ENCODE measurements around the gene HAGH.

Gene HAGH

DNA sequence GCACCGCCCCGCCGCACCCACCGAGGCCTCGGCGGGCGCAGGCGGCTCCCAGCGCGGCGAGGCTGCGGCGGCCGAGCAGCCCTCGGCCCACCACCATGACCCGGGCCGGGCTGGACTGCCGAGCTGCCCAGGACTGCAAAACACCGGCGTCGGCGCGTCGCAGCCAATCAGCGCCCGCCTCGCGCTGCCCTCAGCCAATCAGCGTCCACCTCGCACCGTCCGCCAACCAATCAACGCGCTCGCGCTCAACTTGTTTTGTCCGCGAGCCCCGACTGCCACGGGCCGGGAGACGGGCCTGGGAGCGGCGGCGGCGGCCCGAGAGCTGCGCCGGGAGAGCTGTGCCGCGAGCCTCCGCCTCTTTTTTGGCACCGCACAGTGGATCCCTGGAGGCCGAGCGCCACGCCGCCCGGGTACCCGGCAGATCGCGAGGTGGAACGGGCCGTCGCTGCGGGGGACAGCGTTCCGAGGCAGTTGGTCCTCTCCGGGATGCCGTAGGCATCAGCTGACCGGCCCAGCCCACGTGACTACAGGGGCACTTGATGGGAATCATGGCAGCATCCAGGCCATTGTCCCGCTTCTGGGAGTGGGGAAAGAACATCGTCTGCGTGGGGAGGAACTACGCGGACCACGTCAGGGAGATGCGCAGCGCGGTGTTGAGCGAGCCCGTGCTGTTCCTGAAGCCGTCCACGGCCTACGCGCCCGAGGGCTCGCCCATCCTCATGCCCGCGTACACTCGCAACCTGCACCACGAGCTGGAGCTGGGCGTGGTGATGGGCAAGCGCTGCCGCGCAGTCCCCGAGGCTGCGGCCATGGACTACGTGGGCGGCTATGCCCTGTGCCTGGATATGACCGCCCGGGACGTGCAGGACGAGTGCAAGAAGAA, at the start of gene HAGH, which contains the start of gene FAHD1 (continued):
- TF ChIP-seq, protein P1, sequence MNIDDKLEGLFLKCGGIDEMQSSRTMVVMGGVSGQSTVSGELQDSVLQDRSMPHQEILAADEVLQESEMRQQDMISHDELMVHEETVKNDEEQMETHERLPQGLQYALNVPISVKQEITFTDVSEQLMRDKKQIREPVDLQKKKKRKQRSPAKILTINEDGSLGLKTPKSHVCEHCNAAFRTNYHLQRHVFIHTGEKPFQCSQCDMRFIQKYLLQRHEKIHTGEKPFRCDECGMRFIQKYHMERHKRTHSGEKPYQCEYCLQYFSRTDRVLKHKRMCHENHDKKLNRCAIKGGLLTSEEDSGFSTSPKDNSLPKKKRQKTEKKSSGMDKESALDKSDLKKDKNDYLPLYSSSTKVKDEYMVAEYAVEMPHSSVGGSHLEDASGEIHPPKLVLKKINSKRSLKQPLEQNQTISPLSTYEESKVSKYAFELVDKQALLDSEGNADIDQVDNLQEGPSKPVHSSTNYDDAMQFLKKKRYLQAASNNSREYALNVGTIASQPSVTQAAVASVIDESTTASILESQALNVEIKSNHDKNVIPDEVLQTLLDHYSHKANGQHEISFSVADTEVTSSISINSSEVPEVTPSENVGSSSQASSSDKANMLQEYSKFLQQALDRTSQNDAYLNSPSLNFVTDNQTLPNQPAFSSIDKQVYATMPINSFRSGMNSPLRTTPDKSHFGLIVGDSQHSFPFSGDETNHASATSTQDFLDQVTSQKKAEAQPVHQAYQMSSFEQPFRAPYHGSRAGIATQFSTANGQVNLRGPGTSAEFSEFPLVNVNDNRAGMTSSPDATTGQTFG (tag by site-specific recombination; IDR thresholded peaks at IDR 0.05; ENCODE audit: borderline replicate concordance): no peak
- TF ChIP-seq ZNF670 (tag by site-specific recombination; IDR thresholded peaks at IDR 0.05; ENCODE audit: low read depth) (0 out of 2 replicates have a peak, but pooled peaks have one; percentile 27), HOXD13 (CRISPR knock-in tag; IDR thresholded peaks at IDR 0.05; ENCODE audit: borderline replicate concordance) (peak; percentile 71; the same call in 1 of the 2 replicates), ZNF10 (tag by site-specific recombination; IDR thresholded peaks at IDR 0.05) (peak; percentile 73; the same call in 1 of the 2 replicates), ZNF274 (IDR thresholded peaks at IDR 0.05; ENCODE audit: low read length) (no peak), ZNF274 (tag by site-specific recombination; IDR thresholded peaks at IDR 0.05; ENCODE audit: borderline replicate concordance) (no peak), ZNF114 (tag by site-specific recombination; IDR thresholded peaks at IDR 0.05) (no peak), ZNF157 (tag by site-specific recombination; IDR thresholded peaks at IDR 0.05) (no peak), ZNF112 (tag by site-specific recombination; IDR thresholded peaks at IDR 0.05) (no peak), ZNF830 (tag by site-specific recombination; IDR thresholded peaks at IDR 0.05; ENCODE audit: low read depth) (no peak), ZBTB1 (tag by site-specific recombination; IDR thresholded peaks at IDR 0.05) (peak; percentile 71), ZNF777 (tag by site-specific recombination; IDR thresholded peaks at IDR 0.05; ENCODE audit: borderline replicate concordance) (peak; percentile 98), ZNF571 (tag by site-specific recombination; IDR thresholded peaks at IDR 0.05) (no peak), ZBTB8A (tag by site-specific recombination; IDR thresholded peaks at IDR 0.05) (peak; percentile 82), ZNF169 (tag by site-specific recombination; IDR thresholded peaks at IDR 0.05) (no peak; the same call in 1 of the 2 replicates), EGR2 (tag by site-specific recombination; IDR thresholded peaks at IDR 0.05; ENCODE audit: low read depth) (peak; percentile 73), ZNF558 (tag by site-specific recombination; IDR thresholded peaks at IDR 0.05) (no peak), GFI1B (tag by site-specific recombination; IDR thresholded peaks at IDR 0.05) (peak; percentile 68; the same call in 1 of the 2 replicates), KLF16 (tag by site-specific recombination; IDR thresholded peaks at IDR 0.05) (peak; percentile 99), ZFP37 (tag by site-specific recombination; IDR thresholded peaks at IDR 0.05) (peak; percentile 99), ZNF19 (tag by site-specific recombination; IDR thresholded peaks at IDR 0.05; ENCODE audit: low read depth) (no peak), ZNF133 (tag by site-specific recombination; IDR thresholded peaks at IDR 0.05) (0 out of 2 replicates have a peak, but pooled peaks have one; percentile 32), KLF1 (tag by site-specific recombination; IDR thresholded peaks at IDR 0.05) (peak; percentile 82), ZXDB (tag by site-specific recombination; IDR thresholded peaks at IDR 0.05) (peak; percentile 99), ZNF23 (tag by site-specific recombination; IDR thresholded peaks at IDR 0.05; ENCODE audit: borderline replicate concordance) (no peak), ZFP41 (tag by site-specific recombination; IDR thresholded peaks at IDR 0.05; ENCODE audit: borderline replicate concordance) (no peak), BCL11B (tag by site-specific recombination; IDR thresholded peaks at IDR 0.05; ENCODE audit: low read depth) (0 out of 2 replicates have a peak, but pooled peaks have one; percentile 74), OSR2 (tag by site-specific recombination; IDR thresholded peaks at IDR 0.05) (peak; percentile 49), ZEB2 (tag by site-specific recombination; IDR thresholded peaks at IDR 0.05) (peak; percentile 100)
- TF ChIP-seq, protein P2, sequence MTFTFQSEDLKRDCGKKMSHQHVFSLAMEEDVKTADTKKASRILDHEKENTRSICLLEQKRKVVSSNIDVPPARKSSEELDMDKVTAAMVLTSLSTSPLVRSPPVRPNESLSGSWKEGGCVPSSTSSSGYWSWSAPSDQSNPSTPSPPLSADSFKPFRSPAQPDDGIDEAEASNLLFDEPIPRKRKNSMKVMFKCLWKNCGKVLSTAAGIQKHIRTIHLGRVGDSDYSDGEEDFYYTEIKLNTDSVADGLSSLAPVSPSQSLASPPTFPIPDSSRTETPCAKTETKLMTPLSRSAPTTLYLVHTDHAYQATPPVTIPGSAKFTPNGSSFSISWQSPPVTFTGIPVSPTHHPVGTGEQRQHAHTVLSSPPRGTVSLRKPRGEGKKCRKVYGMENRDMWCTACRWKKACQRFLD (tag by site-specific recombination; IDR thresholded peaks at IDR 0.05): peak; percentile 98
- TF ChIP-seq, protein P3, sequence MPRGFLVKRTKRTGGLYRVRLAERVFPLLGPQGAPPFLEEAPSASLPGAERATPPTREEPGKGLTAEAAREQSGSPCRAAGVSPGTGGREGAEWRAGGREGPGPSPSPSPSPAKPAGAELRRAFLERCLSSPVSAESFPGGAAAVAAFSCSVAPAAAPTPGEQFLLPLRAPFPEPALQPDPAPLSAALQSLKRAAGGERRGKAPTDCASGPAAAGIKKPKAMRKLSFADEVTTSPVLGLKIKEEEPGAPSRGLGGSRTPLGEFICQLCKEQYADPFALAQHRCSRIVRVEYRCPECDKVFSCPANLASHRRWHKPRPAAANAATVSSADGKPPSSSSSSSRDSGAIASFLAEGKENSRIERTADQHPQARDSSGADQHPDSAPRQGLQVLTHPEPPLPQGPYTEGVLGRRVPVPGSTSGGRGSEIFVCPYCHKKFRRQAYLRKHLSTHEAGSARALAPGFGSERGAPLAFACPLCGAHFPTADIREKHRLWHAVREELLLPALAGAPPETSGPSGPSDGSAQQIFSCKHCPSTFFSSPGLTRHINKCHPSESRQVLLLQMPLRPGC (tag by site-specific recombination; IDR thresholded peaks at IDR 0.05): peak; percentile 96
- TF ChIP-seq, protein P4, sequence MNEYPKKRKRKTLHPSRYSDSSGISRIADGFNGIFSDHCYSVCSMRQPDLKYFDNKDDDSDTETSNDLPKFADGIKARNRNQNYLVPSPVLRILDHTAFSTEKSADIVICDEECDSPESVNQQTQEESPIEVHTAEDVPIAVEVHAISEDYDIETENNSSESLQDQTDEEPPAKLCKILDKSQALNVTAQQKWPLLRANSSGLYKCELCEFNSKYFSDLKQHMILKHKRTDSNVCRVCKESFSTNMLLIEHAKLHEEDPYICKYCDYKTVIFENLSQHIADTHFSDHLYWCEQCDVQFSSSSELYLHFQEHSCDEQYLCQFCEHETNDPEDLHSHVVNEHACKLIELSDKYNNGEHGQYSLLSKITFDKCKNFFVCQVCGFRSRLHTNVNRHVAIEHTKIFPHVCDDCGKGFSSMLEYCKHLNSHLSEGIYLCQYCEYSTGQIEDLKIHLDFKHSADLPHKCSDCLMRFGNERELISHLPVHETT (tag by site-specific recombination; IDR thresholded peaks at IDR 0.05): peak; percentile 93
- TF ChIP-seq, protein P5, sequence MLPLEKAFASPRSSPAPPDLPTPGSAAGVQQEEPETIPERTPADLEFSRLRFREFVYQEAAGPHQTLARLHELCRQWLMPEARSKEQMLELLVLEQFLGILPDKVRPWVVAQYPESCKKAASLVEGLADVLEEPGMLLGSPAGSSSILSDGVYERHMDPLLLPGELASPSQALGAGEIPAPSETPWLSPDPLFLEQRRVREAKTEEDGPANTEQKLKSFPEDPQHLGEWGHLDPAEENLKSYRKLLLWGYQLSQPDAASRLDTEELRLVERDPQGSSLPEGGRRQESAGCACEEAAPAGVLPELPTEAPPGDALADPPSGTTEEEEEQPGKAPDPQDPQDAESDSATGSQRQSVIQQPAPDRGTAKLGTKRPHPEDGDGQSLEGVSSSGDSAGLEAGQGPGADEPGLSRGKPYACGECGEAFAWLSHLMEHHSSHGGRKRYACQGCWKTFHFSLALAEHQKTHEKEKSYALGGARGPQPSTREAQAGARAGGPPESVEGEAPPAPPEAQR (tag by site-specific recombination; IDR thresholded peaks at IDR 0.05): peak; percentile 91

All from HEK293 (cell line).